ENCODE results near the gene NWD2. TPM values are rescaled to one million over a fixed set of nuclear protein-coding genes. Genes with fewer than 3 reads are reported as not detected.

Gene NWD2
- total and polyA plus RNA-seq, 10 of the 15 experiments (the other 5 are each of a cell fraction or from before 2014, with no cell fraction given), result not detected

DNA sequence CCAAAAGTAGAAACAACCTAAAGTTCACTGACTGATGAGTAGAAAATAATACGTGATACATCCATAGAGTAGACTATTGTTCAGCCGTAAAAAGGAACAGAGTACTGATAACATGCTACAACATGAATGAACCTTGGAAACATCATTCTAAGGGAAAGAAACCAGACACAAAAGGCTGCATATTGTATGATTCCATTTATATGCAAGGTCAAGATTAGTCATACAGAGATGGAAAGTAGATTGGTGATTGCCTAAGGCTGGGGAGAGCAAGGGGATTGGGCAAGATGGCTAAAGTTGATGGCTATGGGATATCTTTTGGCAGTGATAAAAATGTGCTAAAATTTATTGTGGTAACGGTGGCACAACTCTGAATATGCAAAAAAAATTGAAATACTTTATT lies 232.6 kb downstream of the NWD2 start (continued):
- TF ChIP-seq CEBPZ (IDR thresholded peaks at IDR 0.05; ENCODE audit: low read depth, low read length) (no peak), ZBED1 (IDR thresholded peaks at IDR 0.05; ENCODE audit: borderline replicate concordance) (no peak), BCL11A (IDR thresholded peaks at IDR 0.05; ENCODE audit: low read depth, low read length) (no peak), CBX5 (IDR thresholded peaks at IDR 0.05; ENCODE audit: low read depth) (no peak), SIX5 (IDR thresholded peaks at IDR 0.05; ENCODE audit: low read depth, low read length, severe bottlenecking) (no peak), BMI1 (IDR thresholded peaks at IDR 0.05; ENCODE audit: borderline replicate concordance) (no peak), CHD4 (IDR thresholded peaks at IDR 0.05) (no peak), GATAD2B (conservative IDR thresholded peaks at IDR 0.05; ENCODE audit: low read depth) (no peak), POLR2A (IDR thresholded peaks at IDR 0.05; ENCODE audit: low read depth, low read length) (no peak), PKNOX1 (IDR thresholded peaks at IDR 0.05) (no peak)

DNA sequence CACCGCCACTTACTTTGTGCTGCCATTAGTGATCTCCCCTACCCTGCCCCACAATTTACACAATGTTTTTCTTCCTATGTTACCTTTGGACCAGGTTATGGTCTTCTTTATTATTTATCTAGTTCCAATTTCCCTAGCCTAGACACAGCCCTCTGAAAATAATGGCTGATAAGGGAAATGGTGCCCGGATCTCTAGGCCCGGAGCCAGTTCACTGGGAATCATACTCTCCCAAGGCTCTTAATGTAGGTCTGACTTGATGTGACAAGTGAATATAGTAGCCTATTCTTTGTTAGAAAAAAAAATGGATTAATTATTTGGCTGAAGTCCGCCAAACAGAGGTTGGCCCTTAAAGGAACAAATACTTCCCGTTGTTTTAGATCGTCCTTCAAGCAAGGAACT lies 233.6 kb downstream of the NWD2 start:
- no peak overlapping the region for H3K4me2 ChIP-seq (ENCODE audit: control insufficient read depth, insufficient read depth)
- no peak for TF ChIP-seq NKRF (conservative IDR thresholded peaks at IDR 0.05)
- no peak for TF ChIP-seq USF2 (IDR thresholded peaks at IDR 0.05; ENCODE audit: borderline replicate concordance, low read depth, low read length)
- TF ChIP-seq NR2C1 (IDR thresholded peaks at IDR 0.05), result no peak
- no peak for TF ChIP-seq RCOR1 (conservative IDR thresholded peaks at IDR 0.05; ENCODE audit: low read depth, low read length)
- no peak for TF ChIP-seq RFX5 (IDR thresholded peaks at IDR 0.05; ENCODE audit: low read depth, low read length)
- no peak for TF ChIP-seq CEBPB (IDR thresholded peaks at IDR 0.05; ENCODE audit: borderline replicate concordance in 1 of 2, low read depth in 2 of 2, low read length in 2 of 2)
- TF ChIP-seq RUNX3 (IDR thresholded peaks at IDR 0.05; ENCODE audit: low read length), result no peak
- RAD21 ChIA-PET (ENCODE audit: unreplicated experiment), result no interaction called here
- ATAC-seq, result no peak
- intact Hi-C loops (cut with micrococcal nuclease; ENCODE audit: unreplicated experiment), result no loop called here
- CTCF ChIA-PET, result interaction anchor here (0.7 kb wide), 1 partner anchor 584 kb away, joined by 3 read pairs; no protein-coding TSS in a partner anchor
- no peaks in the 10 kb centered on the region for H3K36me3 ChIP-seq (ENCODE audit: control insufficient read depth in 2 of 2, insufficient read depth in 2 of 2, low read length in 1 of 2)
- H3K79me2 ChIP-seq (ENCODE audit: control insufficient read depth, insufficient read depth, low read length), result no peaks in the 10 kb centered on the region
- no TSS peak for BruUV-seq (replicated peaks)
- H2AFZ ChIP-seq (ENCODE audit: control insufficient read depth, low read depth, low read length), result no peak overlapping the region
- H3K4me3 ChIP-seq, result no peak overlapping the region
- WGBS (ENCODE audit: insufficient coverage, insufficient replicate concordance, low lambda C conversion rate, missing lambda C conversion rate), result 37% methylated on average over 6 of the region's 6 CpGs
- H4K20me1 ChIP-seq (ENCODE audit: control insufficient read depth, insufficient read depth), result no peaks in the 10 kb centered on the region
- H3K9me3 ChIP-seq (replicated peaks; ENCODE audit: control insufficient read depth, insufficient read depth, low read length), result no peaks in the 10 kb centered on the region
- H3K27ac ChIP-seq (ENCODE audit: control insufficient read depth, insufficient read depth), result no peak overlapping the region
- in situ Hi-C loops (cut with MboI), result no loop called here
- no peaks in the 10 kb centered on the region for H3K4me1 ChIP-seq (ENCODE audit: control insufficient read depth, insufficient read depth, low read length)
- no peak for FAIRE-seq
- POLR2A ChIA-PET, result no interaction called here
- DNase-seq (ENCODE audit: low read depth, low spot score), result no peak
- no peak overlapping the region for H3K9ac ChIP-seq (ENCODE audit: control insufficient read depth, insufficient read depth, low read length)
- H3K27me3 ChIP-seq (replicated peaks in 1 of 2; ENCODE audit: control insufficient read depth in 2 of 2, insufficient read depth in 2 of 2, low read length in 1 of 2), result no peaks in the 10 kb centered on the region; a peak in 1 of 4 replicates
- SMC1A ChIA-PET (ENCODE audit: uncharacterized antibody, unreplicated experiment), result no interaction called here
